GM18868 (cell line): ENCODE data around the gene RBM33.
"Not testable (repeated sequence)": the region's sequence is repeated elsewhere in the genome, so short reads cannot be mapped to it uniquely, and the experiment has no call there.

Experiments used
- ATAC-seq: cut with Tn5 transposase; IDR thresholded peaks from one replicate; pipeline ENCODE4 v1.9.1; 2021; ENCODE audit warnings: mild to moderate bottlenecking, moderate library complexity; ENCODE audit not compliant: unreplicated experiment

Gene RBM33

DNA sequence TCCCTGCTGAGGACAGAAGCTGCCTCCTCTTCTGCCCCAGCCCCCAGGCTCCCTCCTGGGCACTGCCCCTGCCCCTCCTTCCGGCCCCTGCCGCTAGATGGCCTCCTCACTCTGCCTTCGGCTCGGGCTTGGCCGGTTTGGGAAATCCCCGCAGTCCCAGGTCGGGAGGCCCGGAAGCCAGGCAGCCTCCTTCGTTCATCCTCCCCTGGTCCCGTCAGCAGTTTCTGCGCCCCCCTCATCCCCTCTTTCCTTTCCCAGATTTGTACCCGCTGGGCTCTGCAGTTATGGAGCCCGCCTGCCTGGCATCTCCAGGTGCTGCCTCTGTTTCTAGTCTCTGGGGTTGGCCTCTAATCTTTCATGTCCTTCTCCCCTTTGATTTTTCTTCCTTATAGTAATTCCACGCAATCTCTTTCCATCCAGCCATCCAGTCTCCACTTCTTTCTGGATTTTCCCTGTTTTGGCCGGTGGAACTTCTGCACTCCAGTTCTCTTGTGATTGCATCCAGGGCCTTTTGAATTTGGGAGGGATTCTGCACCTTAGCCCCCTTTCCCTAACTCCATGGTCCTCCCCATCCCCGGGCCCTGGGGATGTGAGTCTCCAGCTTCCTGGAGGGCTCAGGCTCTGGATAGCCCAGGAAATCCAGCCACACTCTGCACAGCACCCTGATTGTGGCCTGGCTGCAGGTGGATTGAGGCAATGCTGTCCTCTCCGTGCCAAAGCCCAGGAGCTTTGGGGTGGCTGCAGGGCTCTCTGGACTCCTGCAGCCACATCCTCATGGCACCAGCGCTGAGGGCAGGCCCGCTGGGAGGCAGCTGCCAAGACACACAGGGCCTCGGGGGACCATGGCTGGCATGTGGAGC, 171.1 kb downstream of the RBM33 start:
- peak; percentile 96 for ATAC-seq

DNA sequence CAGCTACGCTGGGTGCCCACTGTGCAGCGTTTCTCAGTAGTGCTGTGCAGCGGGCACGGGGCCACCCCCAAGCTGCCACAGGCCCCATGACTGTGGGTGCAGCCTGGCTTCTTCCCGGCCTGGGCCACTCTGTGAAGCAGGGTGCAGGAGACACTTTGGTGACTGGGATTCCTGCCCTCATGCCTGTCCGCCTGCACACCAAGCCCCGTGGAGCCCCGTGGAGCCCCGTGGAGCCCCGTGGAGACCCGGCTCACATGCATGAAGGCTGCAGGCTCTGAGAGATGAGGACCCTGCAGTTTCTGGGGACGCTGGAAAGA, 171.7 kb downstream of the RBM33 start:
- no peak for ATAC-seq

DNA sequence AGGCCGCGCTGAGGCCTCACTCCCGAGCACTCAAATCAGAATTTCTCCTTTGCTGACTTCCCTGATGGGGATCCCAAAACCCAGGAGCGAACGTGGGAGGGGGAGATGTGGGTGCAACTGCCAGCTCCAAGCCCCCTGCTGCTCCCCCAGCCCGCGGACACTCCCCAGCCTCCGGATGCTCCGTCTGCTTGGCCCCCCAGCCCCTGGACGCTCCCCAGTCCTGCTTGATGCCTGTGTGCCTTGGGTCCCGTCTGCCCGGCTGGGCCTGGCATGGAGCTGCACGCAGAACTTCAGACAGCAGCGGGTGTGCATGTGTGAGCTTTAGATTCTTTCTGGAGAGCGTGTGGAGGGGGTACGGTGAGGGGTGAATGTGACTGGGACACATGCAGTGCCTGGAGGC, 172.5 kb downstream of the RBM33 start:
- no peak for ATAC-seq

DNA sequence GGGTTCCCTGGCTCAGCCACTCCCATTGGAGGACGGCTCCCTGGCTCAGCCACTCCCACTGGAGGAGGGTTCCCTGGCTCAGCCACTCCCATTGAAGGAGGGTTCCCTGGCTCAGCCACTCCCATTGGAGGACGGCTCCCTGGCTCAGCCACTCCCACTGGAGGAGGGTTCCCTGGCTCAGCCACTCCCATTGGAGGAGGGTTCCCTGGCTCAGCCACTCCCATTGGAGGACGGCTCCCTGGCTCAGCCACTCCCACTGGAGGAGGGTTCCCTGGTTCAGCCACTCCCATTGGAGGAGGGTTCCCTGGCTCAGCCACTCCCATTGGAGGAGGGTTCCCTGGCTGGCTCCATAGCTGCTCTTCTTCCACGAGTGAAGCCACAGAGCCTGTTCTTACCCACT, 173.1 kb downstream of the RBM33 start:
- not testable (repeated sequence) for ATAC-seq

DNA sequence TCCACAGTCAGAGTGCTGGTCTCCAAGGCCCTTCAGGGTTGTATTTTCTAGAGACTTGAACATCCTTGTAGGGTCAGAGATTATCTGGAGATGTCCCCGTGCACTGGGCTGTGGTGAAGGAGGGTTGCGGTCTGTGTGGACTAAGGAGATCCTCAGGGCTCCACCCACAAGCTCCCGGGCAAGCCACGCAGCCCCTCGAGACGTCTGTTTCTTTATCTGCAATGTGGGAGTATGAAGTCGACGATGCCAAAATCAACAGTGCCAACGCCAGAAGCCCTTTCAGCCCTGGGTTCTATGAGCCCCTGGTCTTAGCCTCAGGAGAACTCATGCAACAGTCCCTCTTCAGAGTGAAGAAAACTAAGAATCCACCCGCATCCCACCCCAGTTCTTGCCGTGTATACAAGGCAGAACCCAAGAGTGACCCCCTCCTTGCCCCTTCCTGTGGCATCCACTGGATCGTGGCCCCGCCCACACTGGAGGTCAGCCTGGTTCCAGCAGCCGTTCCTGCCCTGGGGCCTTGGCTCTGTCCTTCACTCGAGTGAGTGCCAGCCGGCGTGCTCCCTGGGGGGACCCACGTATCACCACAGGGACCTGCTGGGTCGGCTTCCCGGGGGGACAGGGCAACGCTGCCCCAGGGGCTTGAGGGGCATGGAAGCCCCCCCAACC, 173.8 kb downstream of the RBM33 start:
- ATAC-seq = no peak

DNA sequence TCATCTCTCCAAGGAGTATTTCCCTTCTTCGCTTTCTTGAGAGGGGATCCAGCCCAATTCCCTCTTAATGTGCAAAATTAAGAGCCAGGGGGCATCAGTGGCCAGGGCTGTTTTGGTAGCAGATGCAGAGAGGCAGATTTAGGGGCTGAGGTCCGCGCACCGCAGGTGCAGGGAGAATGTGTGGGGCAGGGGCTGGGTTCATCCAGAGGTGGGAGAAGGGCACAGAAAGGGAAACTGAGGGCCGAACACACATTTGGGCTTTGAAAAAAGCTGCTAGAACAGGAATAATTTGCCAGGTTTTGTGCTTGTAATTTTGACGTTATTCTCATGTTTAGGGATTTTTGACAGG, 174.3 kb downstream of the RBM33 start:
- ATAC-seq = no peak

DNA sequence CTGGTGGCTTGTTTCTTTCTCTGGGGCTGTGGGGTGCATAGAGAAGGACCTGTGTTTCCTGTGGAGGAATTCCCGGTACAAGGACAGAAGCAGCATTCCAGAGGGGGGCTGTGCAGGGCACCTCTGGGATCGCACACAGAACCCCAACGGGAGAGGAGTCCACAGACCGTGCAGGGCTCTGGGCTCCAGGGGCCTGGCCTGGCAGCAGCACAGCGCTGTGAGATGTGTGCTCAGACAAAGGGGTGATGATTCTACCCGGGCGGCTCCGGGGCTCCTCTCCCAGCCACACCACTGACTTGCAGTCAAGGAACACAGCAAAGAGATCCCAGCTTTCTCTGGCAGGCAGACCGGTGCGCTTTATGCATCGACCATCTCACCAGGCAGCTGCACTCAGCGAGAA, 174.7 kb downstream of the RBM33 start:
- no peak for ATAC-seq

DNA sequence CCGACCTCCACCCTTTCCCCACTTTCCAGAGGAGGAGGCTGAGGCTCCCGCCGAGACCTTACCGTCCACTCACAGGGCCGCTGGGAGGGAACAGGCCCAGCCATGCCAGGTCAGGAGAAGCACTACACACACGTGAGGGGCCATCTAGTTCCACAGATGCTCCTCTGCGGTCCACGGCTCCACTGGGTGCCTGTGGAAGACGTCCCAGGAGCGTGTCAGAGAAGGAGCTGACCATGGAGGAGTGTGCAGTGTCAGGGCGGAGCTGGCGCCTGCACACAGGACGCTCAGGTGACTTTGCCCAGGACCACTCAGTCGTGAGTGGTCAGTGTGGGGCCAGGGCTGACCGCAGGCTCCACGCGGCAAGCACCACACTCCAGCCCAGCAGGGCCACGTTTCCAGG, 175.8 kb downstream of the RBM33 start:
- no peak for ATAC-seq

DNA sequence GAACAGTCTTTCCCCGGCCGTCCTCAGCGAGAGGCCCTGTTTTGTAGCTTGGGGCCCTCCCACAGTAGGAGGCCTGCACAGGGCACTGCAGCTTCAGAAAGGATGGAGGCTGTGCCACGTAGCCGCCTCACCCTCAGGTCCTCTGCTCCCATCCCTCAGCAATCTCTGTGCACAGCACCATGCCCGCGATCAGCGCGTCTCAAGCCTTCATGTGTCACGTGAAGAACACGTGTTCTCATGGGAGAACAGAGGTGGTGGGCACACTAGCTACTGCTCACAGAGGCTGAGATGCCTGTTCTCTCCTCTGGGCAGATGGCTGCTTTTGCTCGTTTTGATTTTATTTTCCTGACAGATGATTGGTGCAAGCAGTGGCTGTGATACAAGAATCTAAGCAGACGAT, 176.3 kb downstream of the RBM33 start:
- no peak for ATAC-seq

DNA sequence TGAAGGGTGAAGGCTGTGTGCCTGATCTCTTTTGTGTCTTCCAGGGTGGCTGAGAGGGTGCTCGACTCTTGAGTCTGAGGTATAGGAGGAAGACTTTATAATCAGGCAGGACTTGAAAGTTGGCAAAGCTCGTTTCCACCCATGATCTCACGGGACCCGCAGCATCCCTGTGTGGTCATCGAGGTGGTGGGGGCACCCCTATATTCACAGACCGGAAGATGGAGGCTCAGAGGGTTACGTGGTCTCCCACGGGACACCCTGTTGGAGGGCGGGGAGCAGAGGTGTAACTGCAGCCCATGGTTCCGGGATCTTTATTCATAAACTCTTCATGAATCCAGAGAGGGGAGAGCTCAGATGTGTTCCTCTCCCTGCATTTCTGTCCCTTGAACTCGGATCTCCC, 177.4 kb downstream of the RBM33 start:
- ATAC-seq = no peak

DNA sequence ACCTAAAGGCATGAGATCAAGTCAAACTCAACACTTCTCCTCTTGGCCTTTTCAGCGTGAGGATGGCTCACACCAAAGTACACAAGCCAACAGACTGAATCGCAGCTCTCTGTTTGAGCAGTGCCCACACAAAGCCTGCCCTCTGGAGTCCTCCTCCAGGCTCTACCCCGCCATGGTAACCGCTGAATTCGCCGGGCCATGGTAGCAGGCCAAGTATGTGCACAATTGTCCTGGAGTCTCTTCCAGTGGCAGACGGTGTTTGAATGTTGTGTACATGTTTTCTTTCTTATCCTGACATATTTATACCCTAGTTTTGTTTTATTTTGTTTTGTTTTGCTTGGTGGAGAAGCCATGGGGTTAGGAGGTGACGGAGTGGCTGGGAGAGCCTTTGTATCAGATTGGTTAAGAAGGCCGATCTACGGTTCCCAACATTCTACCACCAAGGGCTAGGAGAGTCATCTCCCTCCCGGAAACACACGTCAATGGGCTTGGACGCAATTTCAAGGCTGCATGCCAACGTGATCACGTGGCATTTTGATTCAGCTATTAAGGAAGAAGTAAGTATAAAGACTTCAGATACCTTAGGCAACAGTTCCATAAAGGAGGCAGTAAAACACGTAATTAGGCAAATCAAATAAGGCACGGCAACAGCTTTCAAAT, 179.9 kb downstream of the RBM33 start:
- no peak for ATAC-seq

DNA sequence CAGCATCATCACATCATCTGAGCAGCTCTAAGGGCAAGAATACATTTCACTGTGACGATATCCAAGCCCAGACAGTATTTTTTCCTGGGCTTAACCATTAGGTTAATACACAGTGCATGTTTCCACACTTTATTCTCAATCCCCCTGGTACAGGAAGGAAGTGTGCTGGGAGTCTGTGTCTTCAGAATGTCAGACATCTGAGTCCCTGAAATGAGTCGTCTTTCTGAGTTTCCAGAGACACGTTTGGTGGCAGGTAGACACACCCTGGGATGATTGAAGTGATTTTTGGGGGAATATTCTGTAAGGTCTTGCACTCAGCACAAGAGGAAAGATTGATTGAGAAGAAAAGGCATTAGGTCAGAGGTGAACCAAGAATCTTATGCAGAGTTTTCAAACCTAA, 180.9 kb downstream of the RBM33 start:
- no peak for ATAC-seq

DNA sequence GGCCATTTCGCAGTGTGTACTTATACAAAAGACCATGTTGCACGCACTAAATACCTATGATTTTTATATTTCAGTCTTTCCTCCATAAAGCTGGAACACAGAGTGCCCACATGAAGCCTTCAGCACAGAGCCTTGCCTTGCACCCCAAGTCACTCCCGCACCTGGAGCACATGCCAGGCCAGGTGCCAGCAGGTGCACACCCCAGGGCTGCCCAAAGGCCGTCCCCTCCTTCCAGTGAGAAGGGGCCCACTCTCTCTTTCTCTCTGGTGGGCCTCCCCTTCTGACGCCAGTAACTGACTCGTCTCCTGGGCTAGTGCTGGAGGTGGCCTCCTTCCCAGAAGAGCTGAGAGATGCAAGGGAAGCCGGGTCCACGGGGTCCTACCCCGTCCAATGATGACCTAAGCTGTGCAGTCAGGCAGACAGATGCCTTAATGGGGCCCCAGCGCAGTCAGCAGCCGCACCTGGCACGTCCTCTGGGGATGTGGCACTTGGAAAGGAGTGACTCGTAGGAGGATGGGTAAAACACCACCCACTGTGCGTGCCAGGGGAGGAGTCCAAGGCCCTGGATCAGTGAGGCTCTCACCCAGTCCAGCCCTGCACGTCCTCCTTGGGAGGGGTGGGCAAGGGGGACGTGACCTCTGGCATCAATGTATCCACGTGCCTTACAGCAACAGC, 185.5 kb downstream of the RBM33 start:
- ATAC-seq = no peak
